ENCODE measurements around the gene SUN2. TPM values are rescaled to one million over a fixed set of nuclear protein-coding genes. Genes with fewer than 3 reads are reported as not detected.

Gene SUN2
- total RNA-seq, 1 donor from 2014 or later = 258 TPM

- no peak for DNase-seq (ENCODE audit: extremely low spot score in 2 of 2)
- H3K9me3 ChIP-seq = no peaks in the 10 kb centered on the region
- H3K4me1 ChIP-seq = peaks cover 13% of the 10 kb centered on the region
- intact Hi-C loops (cut with DNase I) = no loop called here
- H3K27me3 ChIP-seq = no peaks in the 10 kb centered on the region
- H3K36me3 ChIP-seq = peaks cover 0 to 16% of the 10 kb centered on the region in 2 donors
- TF ChIP-seq POLR2AphosphoS5 (IDR thresholded peaks at IDR 0.05; ENCODE audit: insufficient read depth in 1 of 2, low read depth in 1 of 2) (no peak), POLR2A (IDR thresholded peaks at IDR 0.05) (no peak), CTCF (IDR thresholded peaks at IDR 0.05) (no peak)
- H3K4me3 ChIP-seq = no peak overlapping the region
- H3K27ac ChIP-seq = no peak overlapping the region
Measured at GRCh38 chr22:38777087-38777671, 21.4 kb upstream of the SUN2 start.

GRCh38 chr22:38776086-38776485, 20.3 kb upstream of the SUN2 start:
- Histone ChIP-seq H3K4me1 (peaks cover 13% of the 10 kb centered on the region), H3K9me3 (no peaks in the 10 kb centered on the region), H3K36me3 (peaks cover 0 to 15% of the 10 kb centered on the region in 2 donors), H3K27me3 (no peaks in the 10 kb centered on the region), H3K27ac (no peak overlapping the region), H3K4me3 (no peak overlapping the region)
- TF ChIP-seq CTCF (IDR thresholded peaks at IDR 0.05) (no peak), POLR2AphosphoS5 (IDR thresholded peaks at IDR 0.05; ENCODE audit: insufficient read depth in 1 of 2, low read depth in 1 of 2) (no peak), POLR2A (IDR thresholded peaks at IDR 0.05) (no peak)
- no peak for DNase-seq (ENCODE audit: extremely low spot score in 2 of 2)
- intact Hi-C loops (cut with DNase I) = no loop called here

- intact Hi-C loops (cut with DNase I) = no loop called here
- TF ChIP-seq CTCF (IDR thresholded peaks at IDR 0.05) = no peak
- TF ChIP-seq POLR2AphosphoS5 (IDR thresholded peaks at IDR 0.05; ENCODE audit: insufficient read depth in 1 of 2, low read depth in 1 of 2) = no peak
- no peak for TF ChIP-seq POLR2A (IDR thresholded peaks at IDR 0.05)
- Histone ChIP-seq H3K27me3 (no peaks in the 10 kb centered on the region), H3K4me1 (peaks cover 13% of the 10 kb centered on the region), H3K4me3 (no peak overlapping the region), H3K36me3 (peaks cover 0 to 11% of the 10 kb centered on the region in 2 donors), H3K27ac (no peak overlapping the region), H3K9me3 (no peaks in the 10 kb centered on the region)
- DNase-seq (ENCODE audit: extremely low spot score in 2 of 2) = no peak
Measured at GRCh38 chr22:38775656-38776055, 19.9 kb upstream of the SUN2 start.

GRCh38 chr22:38774496-38775166, 18.8 kb upstream of the SUN2 start:
- peaks cover 0 to under 1% of the 10 kb centered on the region in 2 donors for H3K36me3 ChIP-seq
- no peaks in the 10 kb centered on the region for H3K27me3 ChIP-seq
- no peak overlapping the region for H3K27ac ChIP-seq
- no peak overlapping the region for H3K4me3 ChIP-seq
- intact Hi-C loops (cut with DNase I) = no loop called here
- no peaks in the 10 kb centered on the region for H3K9me3 ChIP-seq
- no peak for DNase-seq (ENCODE audit: extremely low spot score in 2 of 2)
- TF ChIP-seq POLR2AphosphoS5 (IDR thresholded peaks at IDR 0.05; ENCODE audit: insufficient read depth in 1 of 2, low read depth in 1 of 2) (no peak), POLR2A (IDR thresholded peaks at IDR 0.05) (no peak), CTCF (IDR thresholded peaks at IDR 0.05) (no peak)
- H3K4me1 ChIP-seq = peaks cover 13% of the 10 kb centered on the region

GRCh38 chr22:38773363-38773946, 17.7 kb upstream of the SUN2 start:
- Histone ChIP-seq H3K9me3 (no peaks in the 10 kb centered on the region), H3K27me3 (no peaks in the 10 kb centered on the region), H3K27ac (no peak overlapping the region), H3K4me3 (no peak overlapping the region), H3K36me3 (no peaks in the 10 kb centered on the region), H3K4me1 (peaks cover 13% of the 10 kb centered on the region)
- intact Hi-C loops (cut with DNase I) = no loop called here
- no peak for DNase-seq (ENCODE audit: extremely low spot score in 2 of 2)
- TF ChIP-seq CTCF (IDR thresholded peaks at IDR 0.05) (no peak), POLR2A (IDR thresholded peaks at IDR 0.05) (no peak), POLR2AphosphoS5 (IDR thresholded peaks at IDR 0.05; ENCODE audit: insufficient read depth in 1 of 2, low read depth in 1 of 2) (no peak)
